ENCODE results near the gene ADAMTS7.
"Not testable (repeated sequence)": the region's sequence is repeated elsewhere in the genome, so short reads cannot be mapped to it uniquely, and the experiment has no call there.

The ADAMTS7 gene

GRCh38 chr15:78797951-78798350, 13.3 kb downstream of the ADAMTS7 start:
- no peak overlapping the region for H3K9ac ChIP-seq
- no peaks in the 10 kb centered on the region for H4K20me1 ChIP-seq (ENCODE audit: insufficient read depth)
- no peaks in the 10 kb centered on the region for H3K36me3 ChIP-seq (ENCODE audit: insufficient read depth)
- no peak overlapping the region for H3K27ac ChIP-seq
- no peak overlapping the region for H3K4me2 ChIP-seq
- no peaks in the 10 kb centered on the region for H3K27me3 ChIP-seq (ENCODE audit: insufficient read depth, low read depth)
- no peaks in the 10 kb centered on the region for H3K79me2 ChIP-seq (ENCODE audit: insufficient read depth, low read depth)
- no peak overlapping the region for H3K4me3 ChIP-seq (IDR thresholded peaks at IDR 0.05; ENCODE audit: insufficient read depth, low read depth, low read length)
- TF ChIP-seq, protein P1, sequence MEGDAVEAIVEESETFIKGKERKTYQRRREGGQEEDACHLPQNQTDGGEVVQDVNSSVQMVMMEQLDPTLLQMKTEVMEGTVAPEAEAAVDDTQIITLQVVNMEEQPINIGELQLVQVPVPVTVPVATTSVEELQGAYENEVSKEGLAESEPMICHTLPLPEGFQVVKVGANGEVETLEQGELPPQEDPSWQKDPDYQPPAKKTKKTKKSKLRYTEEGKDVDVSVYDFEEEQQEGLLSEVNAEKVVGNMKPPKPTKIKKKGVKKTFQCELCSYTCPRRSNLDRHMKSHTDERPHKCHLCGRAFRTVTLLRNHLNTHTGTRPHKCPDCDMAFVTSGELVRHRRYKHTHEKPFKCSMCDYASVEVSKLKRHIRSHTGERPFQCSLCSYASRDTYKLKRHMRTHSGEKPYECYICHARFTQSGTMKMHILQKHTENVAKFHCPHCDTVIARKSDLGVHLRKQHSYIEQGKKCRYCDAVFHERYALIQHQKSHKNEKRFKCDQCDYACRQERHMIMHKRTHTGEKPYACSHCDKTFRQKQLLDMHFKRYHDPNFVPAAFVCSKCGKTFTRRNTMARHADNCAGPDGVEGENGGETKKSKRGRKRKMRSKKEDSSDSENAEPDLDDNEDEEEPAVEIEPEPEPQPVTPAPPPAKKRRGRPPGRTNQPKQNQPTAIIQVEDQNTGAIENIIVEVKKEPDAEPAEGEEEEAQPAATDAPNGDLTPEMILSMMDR (conservative IDR thresholded peaks at IDR 0.05; ENCODE audit: low read depth, low read length): no peak
- H3K4me1 ChIP-seq (ENCODE audit: low read depth, poor library complexity, severe bottlenecking): no peaks in the 10 kb centered on the region
- no peak overlapping the region for H2AFZ ChIP-seq (ENCODE audit: low read depth)

DNA sequence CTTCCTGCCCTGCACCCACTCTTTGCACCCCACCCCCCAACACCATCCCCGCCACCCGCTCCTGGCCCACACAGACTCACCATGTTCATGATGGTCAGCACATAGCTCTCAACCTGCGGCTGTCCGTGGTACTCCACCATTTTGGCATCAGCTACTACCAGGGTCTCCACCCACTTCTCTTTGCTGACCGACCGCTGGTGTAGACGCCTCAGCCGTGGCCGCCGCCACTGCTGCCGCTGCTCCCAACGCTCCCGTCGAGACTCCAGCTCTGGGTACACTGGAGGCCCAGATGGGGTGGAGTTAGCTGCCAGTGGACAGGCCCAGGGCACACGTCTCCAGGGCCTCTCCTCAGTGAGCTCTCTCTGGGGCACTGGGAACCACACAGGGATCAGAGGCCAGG, 14.8 kb downstream of the ADAMTS7 start:
- Histone ChIP-seq H3K4me2 (no peak overlapping the region), H3K79me2 (ENCODE audit: insufficient read depth, low read depth) (no peaks in the 10 kb centered on the region), H3K27me3 (ENCODE audit: insufficient read depth, low read depth) (no peaks in the 10 kb centered on the region), H4K20me1 (ENCODE audit: insufficient read depth) (no peaks in the 10 kb centered on the region), H3K27ac (no peak overlapping the region), H3K36me3 (ENCODE audit: insufficient read depth) (no peaks in the 10 kb centered on the region), H2AFZ (ENCODE audit: low read depth) (no peak overlapping the region), H3K4me3 (IDR thresholded peaks at IDR 0.05; ENCODE audit: insufficient read depth, low read depth, low read length) (no peak overlapping the region), H3K4me1 (ENCODE audit: low read depth, poor library complexity, severe bottlenecking) (no peaks in the 10 kb centered on the region), H3K9ac (no peak overlapping the region)
- TF ChIP-seq, protein P1 (conservative IDR thresholded peaks at IDR 0.05; ENCODE audit: low read depth, low read length): no peak

- no peaks in the 10 kb centered on the region for H3K27me3 ChIP-seq (ENCODE audit: insufficient read depth, low read depth)
- no peaks in the 10 kb centered on the region for H4K20me1 ChIP-seq (ENCODE audit: insufficient read depth)
- H3K27ac ChIP-seq: no peak overlapping the region
- no peak overlapping the region for H3K4me3 ChIP-seq (IDR thresholded peaks at IDR 0.05; ENCODE audit: insufficient read depth, low read depth, low read length)
- H3K9ac ChIP-seq: no peak overlapping the region
- TF ChIP-seq, protein P1 (conservative IDR thresholded peaks at IDR 0.05; ENCODE audit: low read depth, low read length): no peak
- H3K4me1 ChIP-seq (ENCODE audit: low read depth, poor library complexity, severe bottlenecking): no peaks in the 10 kb centered on the region
- no peak overlapping the region for H3K4me2 ChIP-seq
- H3K36me3 ChIP-seq (ENCODE audit: insufficient read depth): no peaks in the 10 kb centered on the region
- no peaks in the 10 kb centered on the region for H3K79me2 ChIP-seq (ENCODE audit: insufficient read depth, low read depth)
- no peak overlapping the region for H2AFZ ChIP-seq (ENCODE audit: low read depth)
These were observed 16.2 kb downstream of the ADAMTS7 start for GRCh38 chr15:78795043-78795442.

DNA sequence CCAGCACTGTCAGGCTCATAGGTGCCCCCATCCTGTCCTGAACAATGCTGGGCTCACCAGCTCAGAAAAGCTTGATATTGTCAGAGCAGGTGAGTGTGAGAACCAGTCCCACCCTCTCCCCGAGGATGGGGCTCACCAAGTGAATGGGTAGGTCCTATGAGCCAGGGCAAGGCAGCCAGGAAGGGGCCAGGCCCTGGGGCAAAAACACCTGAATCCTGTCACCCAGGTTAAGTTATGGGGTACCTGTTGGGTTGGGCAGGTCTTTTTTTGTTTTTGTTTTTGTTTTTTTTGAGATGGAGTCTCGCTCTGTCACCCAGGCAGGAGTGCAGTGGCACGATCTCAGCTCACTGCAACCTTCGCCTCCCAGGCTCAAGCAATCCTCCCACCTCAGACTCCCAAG, 16.8 kb downstream of the ADAMTS7 start:
- H3K79me2 ChIP-seq (ENCODE audit: insufficient read depth, low read depth); H3K27me3 ChIP-seq (ENCODE audit: insufficient read depth, low read depth); H3K9ac ChIP-seq; H4K20me1 ChIP-seq (ENCODE audit: insufficient read depth); H3K36me3 ChIP-seq (ENCODE audit: insufficient read depth); H2AFZ ChIP-seq (ENCODE audit: low read depth); H3K4me1 ChIP-seq (ENCODE audit: low read depth, poor library complexity, severe bottlenecking); H3K4me2 ChIP-seq; H3K27ac ChIP-seq; H3K4me3 ChIP-seq (IDR thresholded peaks at IDR 0.05; ENCODE audit: insufficient read depth, low read depth, low read length): not testable (repeated sequence)

DNA sequence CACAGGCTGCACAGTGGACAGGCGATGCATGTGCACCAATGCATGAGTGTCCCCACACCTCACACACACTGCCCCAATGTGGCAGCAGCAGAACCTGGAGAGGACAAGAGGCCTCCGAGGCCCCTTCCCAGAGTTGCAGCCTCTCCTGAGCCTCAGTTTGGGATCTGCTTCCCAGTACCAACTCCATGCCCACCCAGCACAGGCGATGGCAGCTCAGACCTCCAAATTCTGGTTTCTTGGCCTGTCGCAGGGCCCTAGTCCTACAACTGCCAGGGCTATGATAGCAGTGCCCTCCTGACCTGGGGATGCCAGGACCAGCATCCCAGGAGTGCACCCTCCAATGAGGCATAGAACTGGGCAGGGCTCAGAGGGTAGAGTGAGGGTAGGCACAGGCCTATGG, 19.9 kb downstream of the ADAMTS7 start:
- Histone ChIP-seq H3K4me3 (IDR thresholded peaks at IDR 0.05; ENCODE audit: insufficient read depth, low read depth, low read length) (no peak overlapping the region), H3K4me1 (ENCODE audit: low read depth, poor library complexity, severe bottlenecking) (no peaks in the 10 kb centered on the region), H3K9ac (no peak overlapping the region), H3K27ac (no peak overlapping the region), H4K20me1 (ENCODE audit: insufficient read depth) (no peaks in the 10 kb centered on the region), H3K79me2 (ENCODE audit: insufficient read depth, low read depth) (no peaks in the 10 kb centered on the region), H3K36me3 (ENCODE audit: insufficient read depth) (no peaks in the 10 kb centered on the region), H3K4me2 (no peak overlapping the region), H2AFZ (ENCODE audit: low read depth) (no peak overlapping the region), H3K27me3 (ENCODE audit: insufficient read depth, low read depth) (no peaks in the 10 kb centered on the region)
- TF ChIP-seq, protein P1 (conservative IDR thresholded peaks at IDR 0.05; ENCODE audit: low read depth, low read length): no peak

Data from KMS-11 (cell line).